Ovary (tissue), 9 donors: Measurements from ENCODE around the gene ACR. TPM values are rescaled to one million over a fixed set of nuclear protein-coding genes. Genes with fewer than 3 reads are reported as not detected.

ENCODE experiments used
- DNase-seq, 5 donors: peaks; one replicate each; pipeline ENCODE4 v3.0.0-alpha.2; 2019 to 2020
- H3K27ac ChIP-seq, 2 donors: fragments of 200-600 bp; one replicate each; pipeline versions ENCODE4 v1.5.1 to v1.8.0; 2019 to 2022
- H3K27me3 ChIP-seq: fragments of 200-600 bp; one replicate; pipeline ENCODE4 v1.8.0; 2022
- H3K36me3 ChIP-seq: fragments of 200-600 bp; sonication (generic); one replicate; pipeline ENCODE4 v1.5.1; 2019
- H3K4me1 ChIP-seq: one replicate; pipeline ENCODE4 v1.8.1; 2013; ENCODE audit warnings: mild to moderate bottlenecking, moderate library complexity; ENCODE audit not compliant: insufficient read depth
- H3K4me3 ChIP-seq: fragments of 200-600 bp; sonication (generic); one replicate; pipeline ENCODE4 v1.5.1; 2017
- H3K9me3 ChIP-seq, 2 donors: fragments of 200-600 bp in 1 of 2; sonication (generic) in 1 of 2; one replicate each; pipeline versions ENCODE4 v1.5.1 to v1.8.1; 2013 to 2019; ENCODE audit warnings: mild to moderate bottlenecking in 1 of 2, moderate library complexity in 1 of 2
- CTCF ChIP-seq, 3 donors: fragments of 450-650 bp in 2 of 3; fragments of 200-600 bp in 1 of 3; IDR thresholded peaks; one replicate each; pipeline versions ENCODE4 v1.5.1 to v1.8.0; 2016 to 2022; ENCODE audit warnings: antibody characterized with exemption in 3 of 3, mild to moderate bottlenecking in 1 of 3
- EP300 ChIP-seq: sonication (generic); formaldehyde crosslinking; IDR thresholded peaks from one replicate; pipeline ENCODE4 v1.6.1; 2017; ENCODE audit warnings: antibody characterized with exemption
- POLR2A ChIP-seq: fragments of 450-650 bp; IDR thresholded peaks from one replicate; pipeline ENCODE4 v1.6.1; 2017; ENCODE audit warnings: antibody characterized with exemption, mild to moderate bottlenecking, moderate library complexity
- WGBS, 3 donors: extraction: QIAGEN DNeasy Blood & Tissue Kit in 1 of 3; methylation state at CpG; one replicate each; pipeline versions ENCODE4 v1.1.5 to v1.1.7; 2013 to 2017; 5-methylcytosine and 5-hydroxymethylcytosine counted together
- intact Hi-C, 4 donors: fragments of 100-400 bp; cut with DNase I; formaldehyde crosslinking; loops; one replicate each; pipeline versions ENCODE4 v1.11.0 to v1.15.1; 2022 to 2023
- polyA plus RNA-seq, 2 donors: library from polyadenylated mRNA; stranded (reverse); fragments of 200-250 nt in 1 of 2; fragments of 350-450 nt in 1 of 2; fragmentation: Illumina TruSeq in 1 of 2; extraction: RNeasy Lipid Tissue Mini Kit (QIAGEN cat#74804) in 1 of 2; gene quantifications; one replicate each; pipeline ENCODE4 v1.2.3, GENCODE V29; 2013 to 2014
- total RNA-seq, 7 donors: library from RNA; depleted of rRNA in 2 of 7; stranded (reverse); fragments of >200 nt in 2 of 7; fragmentation: NEBNext Ultra II Directional in 3 of 7; extraction: Animal tissue kit (Norgen Biotek cat#: 25700) in 3 of 7; gene quantifications; one replicate each; pipeline versions ENCODE4 v1.1.0 to v1.2.4, GENCODE V29; 2016 to 2023
- donor health status: DM: no; HTN: no; CAD: no; lungs with moderate emphysema.
- donor health status: DM: no; HTN: no; CAD: no.
- donor health status: Bipolar disorder and iron deficiency.
- donor health status: DM: yes; HTN: yes; CAD: no.
- donor health status: DM: no; HTN: no; CAD: no.
- donor health status: DM: yes; HTN: yes; CAD: no.

The ACR gene
- total and polyA plus RNA-seq, 9 donors = 0.25 to 1.3 (median 0.33) TPM; not detected in 4

DNA sequence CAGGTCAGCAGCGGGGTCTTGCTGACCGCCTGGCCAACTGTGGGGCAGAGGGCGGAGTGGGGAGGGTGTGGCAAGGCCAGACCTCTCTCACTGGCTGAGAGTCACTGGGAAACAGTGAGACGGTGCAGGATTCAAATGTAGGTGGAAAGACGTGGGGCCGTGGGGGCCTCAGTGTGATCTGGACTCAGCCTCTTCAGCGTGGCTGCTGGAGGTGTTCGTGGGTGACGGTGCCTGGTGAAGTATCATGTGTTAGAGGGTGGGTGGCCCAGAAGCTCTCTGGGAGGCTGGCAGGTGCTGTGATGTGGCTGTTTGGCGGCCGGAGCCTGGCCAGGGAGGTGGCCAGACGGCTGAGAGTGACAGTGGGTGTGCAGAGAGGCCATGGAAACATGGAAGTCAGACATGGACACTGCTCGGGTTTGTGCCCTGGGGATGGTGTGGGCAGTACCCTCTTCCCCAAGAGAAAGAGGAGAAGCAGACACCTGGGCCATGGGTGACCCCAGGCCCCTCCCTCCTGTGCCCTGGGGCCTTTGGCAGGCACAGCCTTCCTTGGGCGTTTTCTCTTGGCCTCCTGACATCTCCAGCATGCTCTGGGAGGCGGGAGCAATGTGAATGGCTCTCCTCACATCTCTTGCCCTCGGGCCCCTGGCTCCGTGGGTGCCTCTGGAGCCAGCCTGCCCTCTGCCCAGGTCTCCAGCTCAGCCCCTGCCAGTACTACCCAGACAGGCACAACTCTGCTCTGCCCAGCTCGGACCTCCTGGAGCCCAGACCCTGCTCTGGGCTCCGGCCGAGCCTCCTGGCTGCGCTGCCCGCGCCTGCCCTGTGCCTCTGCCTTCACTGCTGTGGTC lies 10.1 kb upstream of the ACR start:
- WGBS, 3 donors = 85 to 89% (median 88%) methylated on average over 22 to 23 of the region's 23 CpGs
- DNase-seq = peak in 2 of 5 donors; percentile 9 to 23
- intact Hi-C loops = no loop called here
- H3K4me1 ChIP-seq = no peaks in the 10 kb centered on the region
- H3K27ac ChIP-seq = no peak overlapping the region
- no peaks in the 10 kb centered on the region for H3K9me3 ChIP-seq
- H3K36me3 ChIP-seq = no peaks in the 10 kb centered on the region
- H3K27me3 ChIP-seq = no peaks in the 10 kb centered on the region
- TF ChIP-seq POLR2A (no peak), EP300 (no peak), CTCF (IDR thresholded peaks at IDR 0.05) (no peak)
- no peak overlapping the region for H3K4me3 ChIP-seq

GRCh38 chr22:50728523-50728931 lies 9.5 kb upstream of the ACR start:
- intact Hi-C loops = no loop called here
- H3K27ac ChIP-seq = no peak overlapping the region
- no peaks in the 10 kb centered on the region for H3K36me3 ChIP-seq
- H3K4me3 ChIP-seq = no peak overlapping the region
- no peaks in the 10 kb centered on the region for H3K4me1 ChIP-seq
- TF ChIP-seq CTCF (IDR thresholded peaks at IDR 0.05) = no peak
- no peak for TF ChIP-seq EP300
- no peak for TF ChIP-seq POLR2A
- H3K9me3 ChIP-seq = no peaks in the 10 kb centered on the region
- peak in 2 of 5 donors; percentile 11 to 27 for DNase-seq
- H3K27me3 ChIP-seq = no peaks in the 10 kb centered on the region
- 77 to 88% methylated on average over 2 of the region's 2 CpGs; no CpG with 5 or more reads in 1 of the 3 donors for WGBS, 3 donors

DNA sequence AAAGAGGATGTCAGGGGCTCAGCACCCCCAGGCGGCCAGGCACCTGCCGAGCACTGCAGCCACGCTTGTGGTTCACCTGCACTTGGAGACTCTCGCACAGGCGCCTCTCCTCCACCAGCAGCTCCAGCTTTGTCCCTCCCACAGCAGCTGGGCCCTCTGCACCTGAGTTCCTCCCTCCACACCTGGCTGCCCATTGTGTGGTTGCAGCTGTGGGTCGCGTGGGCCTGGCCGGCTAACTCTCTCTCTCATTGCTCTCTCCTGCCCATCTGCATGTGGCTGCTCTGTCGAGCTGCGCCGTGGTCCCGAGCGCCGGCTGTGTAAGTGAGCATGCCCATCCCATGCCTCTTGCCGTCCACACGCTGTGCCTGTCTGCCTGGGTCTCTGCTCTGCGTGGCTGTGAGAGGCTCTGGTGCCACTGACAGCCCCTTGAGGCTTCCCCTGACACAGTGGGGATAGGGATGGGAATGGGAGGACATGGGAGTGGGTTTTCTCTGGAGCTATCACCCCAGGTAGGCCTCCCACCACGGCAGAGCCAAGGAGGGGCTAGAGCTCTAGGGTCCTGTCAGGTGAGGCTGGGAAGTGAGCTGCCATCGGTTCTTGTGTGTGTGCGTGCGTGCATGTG lies 8.5 kb upstream of the ACR start:
- Histone ChIP-seq H3K9me3 (no peaks in the 10 kb centered on the region), H3K27me3 (no peaks in the 10 kb centered on the region), H3K4me3 (no peak overlapping the region), H3K36me3 (no peaks in the 10 kb centered on the region), H3K4me1 (no peaks in the 10 kb centered on the region), H3K27ac (no peak overlapping the region)
- intact Hi-C loops = no loop called here
- TF ChIP-seq CTCF (IDR thresholded peaks at IDR 0.05) = no peak
- no peak for TF ChIP-seq POLR2A
- DNase-seq = peak in 3 of 5 donors; percentile 7 to 26 (median 8)
- WGBS, 3 donors = 83 to 88% (median 84%) methylated on average over 21 of the region's 21 CpGs

GRCh38 chr22:50730013-50730891 lies 7.8 kb upstream of the ACR start:
- Histone ChIP-seq H3K36me3 (no peaks in the 10 kb centered on the region), H3K4me1 (no peaks in the 10 kb centered on the region), H3K9me3 (no peaks in the 10 kb centered on the region), H3K27me3 (no peaks in the 10 kb centered on the region), H3K27ac (no peak overlapping the region), H3K4me3 (no peak overlapping the region)
- no peak for TF ChIP-seq CTCF (IDR thresholded peaks at IDR 0.05)
- TF ChIP-seq EP300 = no peak
- no peak for TF ChIP-seq POLR2A
- WGBS, 3 donors = 55 to 64% (median 64%) methylated on average over 42 to 54 of the region's 54 CpGs
- intact Hi-C loops = no loop called here
- peak in 3 of 5 donors; percentile 9 to 29 (median 14) for DNase-seq
